Measurements from ENCODE around the gene ACTR8. TPM values are rescaled to one million over a fixed set of nuclear protein-coding genes. Genes with fewer than 3 reads are reported as not detected.

Gene ACTR8
- polyA plus RNA-seq, 3 donors, result 8.3 to 12.2 (median 10.7) TPM

DNA sequence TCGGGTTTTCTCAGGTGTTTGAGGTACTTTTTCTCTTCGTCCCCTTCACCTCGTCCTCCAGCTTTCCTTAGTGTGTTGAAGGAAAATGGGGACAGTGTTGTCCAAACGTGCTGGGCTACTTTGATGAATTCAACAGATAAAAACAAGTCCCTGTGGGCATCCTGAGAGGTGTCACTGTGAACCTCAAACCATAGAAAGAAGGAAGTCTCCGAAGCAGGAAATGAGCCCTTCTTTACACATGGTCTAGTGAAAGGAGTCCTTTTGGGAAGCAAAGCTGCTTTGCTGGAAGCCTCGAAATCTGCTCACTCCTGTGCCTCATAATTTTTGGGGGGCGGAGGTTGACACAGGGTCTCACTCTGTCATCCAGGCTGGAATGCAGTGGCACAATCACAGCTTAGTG is 25.0 kb downstream of the ACTR8 start:
- Histone ChIP-seq H3K27ac (ENCODE audit: low read depth in 1 of 2, low read length in 2 of 2) (no peak overlapping the region), H3K4me2 (replicated peaks; ENCODE audit: extremely low read depth, low read length, poor library complexity, severe bottlenecking) (no peak overlapping the region), H3K9me3 (replicated peaks in 1 of 2; ENCODE audit: control insufficient read depth in 1 of 2, insufficient read depth in 1 of 2, low read length in 2 of 2) (no peaks in the 10 kb centered on the region), H3K4me1 (ENCODE audit: control insufficient read depth in 1 of 2, insufficient read depth in 2 of 2, low read length in 2 of 2) (no peaks in the 10 kb centered on the region), H3K79me2 (ENCODE audit: insufficient read depth, low read length) (no peaks in the 10 kb centered on the region), H3K27me3 (ENCODE audit: control insufficient read depth in 2 of 2, insufficient read depth in 2 of 2, low read length in 2 of 2) (peaks cover 0 to 4% of the 10 kb centered on the region in 2 donors), H3K9ac (ENCODE audit: insufficient read depth, low read length, poor library complexity, severe bottlenecking) (no peak overlapping the region), H3K36me3 (replicated peaks in 1 of 2; ENCODE audit: control insufficient read depth in 1 of 2, insufficient read depth in 2 of 2, low read length in 2 of 2) (peaks cover 3 to 33% of the 10 kb centered on the region in 2 donors), H4K20me1 (ENCODE audit: insufficient read depth, low read length) (no peaks in the 10 kb centered on the region), H3K4me3 (replicated peaks in 1 of 3; ENCODE audit: low read depth in 2 of 3, low read length in 3 of 3) (no peak overlapping the region), H2AFZ (ENCODE audit: insufficient read depth, low read depth, low read length, poor library complexity, severe bottlenecking) (no peak overlapping the region)
- no peak for DNase-seq
- Mint-ChIP-seq H3K9me3 (no peaks in the 10 kb centered on the region), H3K4me3 (no peak overlapping the region), H3K4me1 (peaks cover 6% of the 10 kb centered on the region), H3K36me3 (peaks cover 13 to 22% of the 10 kb centered on the region in 2 donors), H3K27me3 (ENCODE audit: low read depth in 3 of 3) (peaks cover 3 to 14% (median 8%) of the 10 kb centered on the region in 3 donors), H3K27ac (no peak overlapping the region)
- intact Hi-C loops (cut with micrococcal nuclease), result no loop called here
- 23% methylated on average over 4 of the region's 7 CpGs for WGBS (ENCODE audit: insufficient coverage)
- TF ChIP-seq, protein P1, sequence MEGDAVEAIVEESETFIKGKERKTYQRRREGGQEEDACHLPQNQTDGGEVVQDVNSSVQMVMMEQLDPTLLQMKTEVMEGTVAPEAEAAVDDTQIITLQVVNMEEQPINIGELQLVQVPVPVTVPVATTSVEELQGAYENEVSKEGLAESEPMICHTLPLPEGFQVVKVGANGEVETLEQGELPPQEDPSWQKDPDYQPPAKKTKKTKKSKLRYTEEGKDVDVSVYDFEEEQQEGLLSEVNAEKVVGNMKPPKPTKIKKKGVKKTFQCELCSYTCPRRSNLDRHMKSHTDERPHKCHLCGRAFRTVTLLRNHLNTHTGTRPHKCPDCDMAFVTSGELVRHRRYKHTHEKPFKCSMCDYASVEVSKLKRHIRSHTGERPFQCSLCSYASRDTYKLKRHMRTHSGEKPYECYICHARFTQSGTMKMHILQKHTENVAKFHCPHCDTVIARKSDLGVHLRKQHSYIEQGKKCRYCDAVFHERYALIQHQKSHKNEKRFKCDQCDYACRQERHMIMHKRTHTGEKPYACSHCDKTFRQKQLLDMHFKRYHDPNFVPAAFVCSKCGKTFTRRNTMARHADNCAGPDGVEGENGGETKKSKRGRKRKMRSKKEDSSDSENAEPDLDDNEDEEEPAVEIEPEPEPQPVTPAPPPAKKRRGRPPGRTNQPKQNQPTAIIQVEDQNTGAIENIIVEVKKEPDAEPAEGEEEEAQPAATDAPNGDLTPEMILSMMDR (IDR thresholded peaks at IDR 0.05), result no peak

DNA sequence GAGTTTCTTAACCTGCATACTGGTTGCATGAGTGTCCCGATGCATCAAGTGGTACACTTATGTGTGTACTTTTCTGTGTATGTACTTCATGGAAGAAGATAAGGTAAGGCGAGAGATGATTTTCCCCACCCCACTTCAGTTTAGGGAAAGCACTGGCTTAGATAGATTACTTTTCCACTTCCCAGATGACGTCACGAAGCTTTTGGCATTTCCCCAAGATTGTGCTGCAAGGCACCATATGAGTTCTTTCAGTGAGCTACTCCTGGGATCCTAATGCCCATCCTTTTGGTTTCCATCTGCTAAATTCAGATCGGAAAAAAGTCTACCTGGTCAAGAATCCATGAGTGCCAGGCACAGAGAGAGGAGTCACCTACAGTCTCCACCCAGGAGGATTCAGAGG is 31.1 kb downstream of the ACTR8 start:
- no peaks in the 10 kb centered on the region for H3K36me3 Mint-ChIP-seq
- TF ChIP-seq, protein P1 (IDR thresholded peaks at IDR 0.05), result no peak
- H3K4me3 Mint-ChIP-seq, result no peak overlapping the region
- peaks cover 24 to 46% (median 30%) of the 10 kb centered on the region in 3 donors for H3K27me3 Mint-ChIP-seq (ENCODE audit: low read depth in 3 of 3)
- no peak overlapping the region for H3K4me3 ChIP-seq (replicated peaks in 1 of 3; ENCODE audit: low read depth in 2 of 3, low read length in 3 of 3)
- H4K20me1 ChIP-seq (ENCODE audit: insufficient read depth, low read length), result no peaks in the 10 kb centered on the region
- H3K27ac ChIP-seq (ENCODE audit: low read depth in 1 of 2, low read length in 2 of 2), result no peak overlapping the region
- intact Hi-C loops (cut with micrococcal nuclease), result no loop called here
- peaks cover 3% of the 10 kb centered on the region for H3K4me1 Mint-ChIP-seq
- peaks cover 0 to 8% of the 10 kb centered on the region in 2 donors for H3K9me3 ChIP-seq (replicated peaks in 1 of 2; ENCODE audit: control insufficient read depth in 1 of 2, insufficient read depth in 1 of 2, low read length in 2 of 2)
- 29% methylated on average over 2 of the region's 5 CpGs for WGBS (ENCODE audit: insufficient coverage)
- H3K79me2 ChIP-seq (ENCODE audit: insufficient read depth, low read length), result no peaks in the 10 kb centered on the region
- H3K4me2 ChIP-seq (replicated peaks; ENCODE audit: extremely low read depth, low read length, poor library complexity, severe bottlenecking), result no peak overlapping the region
- no peak overlapping the region for H3K27ac Mint-ChIP-seq
- H3K9me3 Mint-ChIP-seq, result peaks cover 0 to 7% (median 1%) of the 10 kb centered on the region in 7 donors
- peaks cover 3 to 8% of the 10 kb centered on the region in 2 donors for H3K4me1 ChIP-seq (ENCODE audit: control insufficient read depth in 1 of 2, insufficient read depth in 2 of 2, low read length in 2 of 2)
- H3K9ac ChIP-seq (ENCODE audit: insufficient read depth, low read length, poor library complexity, severe bottlenecking), result no peak overlapping the region
- no peak for DNase-seq
- peaks cover 19 to 37% of the 10 kb centered on the region in 2 donors for H3K27me3 ChIP-seq (ENCODE audit: control insufficient read depth in 2 of 2, insufficient read depth in 2 of 2, low read length in 2 of 2)
- H2AFZ ChIP-seq (ENCODE audit: insufficient read depth, low read depth, low read length, poor library complexity, severe bottlenecking), result no peak overlapping the region
- H3K36me3 ChIP-seq (replicated peaks in 1 of 2; ENCODE audit: control insufficient read depth in 1 of 2, insufficient read depth in 2 of 2, low read length in 2 of 2), result no peaks in the 10 kb centered on the region

Measured in CD14-positive monocyte (primary cell).